ENCODE measurements around the gene ARMC7. TPM values are rescaled to one million over a fixed set of nuclear protein-coding genes. Genes with fewer than 3 reads are reported as not detected.

ARMC7 gene
- total RNA-seq, 1 donor from 2014 or later: 8.0 TPM

DNA sequence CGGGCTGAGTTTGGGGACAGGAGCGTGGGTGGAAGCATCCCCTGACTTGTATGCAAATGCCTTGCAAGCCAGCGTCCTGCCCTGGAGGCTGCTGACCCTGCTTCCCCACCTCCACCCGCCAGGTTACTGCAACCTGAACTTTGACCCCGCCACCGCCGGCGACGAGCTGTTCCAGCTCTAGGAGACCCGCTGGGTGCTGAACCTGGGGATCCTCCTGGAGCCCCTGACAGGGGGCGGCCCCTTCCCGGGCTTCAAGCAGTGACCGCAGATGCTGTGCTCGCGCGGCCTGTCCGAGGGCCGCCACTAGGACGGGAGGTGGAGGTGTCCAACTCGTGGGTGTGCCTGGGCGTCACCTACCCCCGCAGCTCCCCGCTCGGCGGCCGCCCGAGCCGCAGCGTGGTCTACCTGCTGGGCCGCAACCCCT is 32.7 kb upstream of the ARMC7 start:
- intact Hi-C loops (cut with DNase I): no loop called here
- no peak for DNase-seq (ENCODE audit: low spot score)

- peak; percentile 92 for DNase-seq (ENCODE audit: low spot score)
- intact Hi-C loops (cut with DNase I): no loop called here
Measured at GRCh38 chr17:75077496-75078283, 32.1 kb upstream of the ARMC7 start.

DNA sequence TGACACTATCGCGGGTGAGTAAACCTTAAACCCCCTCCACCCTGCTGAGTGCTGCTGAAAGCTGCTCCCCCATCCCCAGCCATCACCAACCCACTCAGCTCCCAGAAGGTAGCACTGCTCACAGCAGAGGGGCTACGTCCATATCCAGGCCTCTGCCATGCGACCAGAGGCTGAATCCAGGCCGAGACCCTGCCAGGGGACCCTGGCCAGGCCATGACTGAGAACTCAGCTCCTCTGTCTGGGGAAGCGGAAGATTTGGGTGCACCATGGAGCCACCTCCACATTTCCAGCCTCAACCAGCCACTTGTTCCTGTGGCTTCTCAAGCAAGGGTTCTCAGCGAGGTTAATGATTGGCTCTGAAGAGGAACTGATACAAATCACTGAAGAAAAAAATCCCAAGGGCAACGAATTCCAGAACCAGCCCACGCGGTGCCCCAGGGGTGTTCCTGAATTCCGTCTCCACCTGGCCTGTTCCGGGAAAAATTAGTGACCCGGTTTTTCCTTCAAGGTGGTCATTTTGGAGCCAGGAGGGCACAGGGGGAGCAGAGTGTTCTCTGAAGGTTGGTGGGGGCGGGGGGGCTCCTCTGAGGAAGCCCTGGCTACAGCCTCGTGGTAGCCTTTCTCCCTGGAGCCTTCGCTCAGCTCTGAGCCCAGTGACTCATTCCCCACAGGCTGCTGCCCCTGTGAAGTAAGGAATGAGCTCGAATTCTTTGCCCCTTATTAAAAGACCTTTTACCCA is 31.3 kb upstream of the ARMC7 start:
- no peak for DNase-seq (ENCODE audit: low spot score)

GRCh38 chr17:75079023-75079373 is 30.8 kb upstream of the ARMC7 start:
- intact Hi-C loops (cut with DNase I): no loop called here
- DNase-seq (ENCODE audit: low spot score): no peak

More for the DNA sequence above, 31.3 kb upstream of the ARMC7 start:
- intact Hi-C loops (cut with DNase I): no loop called here

- no peak for DNase-seq (ENCODE audit: low spot score)
- intact Hi-C loops (cut with DNase I): no loop called here
Measured at GRCh38 chr17:75081611-75082540, 27.9 kb upstream of the ARMC7 start.

DNA sequence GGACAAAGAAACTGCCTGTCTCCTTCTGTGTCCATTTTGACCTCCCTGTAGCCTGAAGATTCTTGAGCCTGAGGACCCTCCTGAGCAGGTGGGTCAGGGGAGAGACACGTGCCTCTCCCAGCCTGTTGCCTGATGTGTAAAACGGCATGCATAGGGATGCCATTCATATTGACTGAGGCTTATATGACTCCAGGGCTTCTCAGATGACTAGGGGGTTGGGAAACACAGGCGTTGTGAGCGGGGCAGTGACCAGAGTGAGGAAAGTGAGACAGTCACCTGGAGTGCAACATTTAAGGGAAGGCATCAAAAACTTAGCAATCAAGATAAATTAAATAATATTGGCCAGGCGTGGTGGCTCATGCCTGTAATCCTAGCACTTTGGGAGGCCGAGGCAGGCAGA is 27.1 kb upstream of the ARMC7 start:
- intact Hi-C loops (cut with DNase I): no loop called here
- no peak for DNase-seq (ENCODE audit: low spot score)

DNA sequence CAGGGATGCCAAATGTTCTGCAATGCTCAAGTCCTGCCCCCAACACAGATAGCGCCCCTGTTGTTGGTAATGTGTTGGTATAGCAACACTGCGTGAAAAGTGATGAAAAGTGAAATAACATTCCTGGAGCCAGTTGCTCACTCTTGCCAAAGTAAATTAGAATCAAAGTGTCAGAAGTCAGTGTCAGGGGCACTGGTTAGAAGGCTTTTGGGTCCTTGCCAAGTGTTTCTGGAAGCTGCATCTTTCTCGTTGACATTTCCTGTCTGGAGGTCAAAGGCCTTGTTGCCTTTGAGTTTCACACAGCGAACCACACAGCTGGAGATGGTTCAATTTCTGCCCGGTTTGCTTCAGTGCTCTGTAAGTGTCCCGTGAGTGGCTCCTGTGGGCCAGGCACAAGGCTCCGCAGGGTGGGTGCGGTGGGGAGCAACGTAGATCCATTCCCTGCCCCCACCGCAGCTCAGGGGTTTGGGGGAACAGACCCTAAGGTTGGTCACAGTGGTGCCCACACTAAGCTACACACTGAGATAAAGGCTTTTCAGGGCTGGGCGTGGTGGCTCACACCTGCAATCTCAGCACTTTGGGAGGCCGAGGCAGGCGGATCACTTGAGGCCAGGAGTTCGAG is 25.6 kb upstream of the ARMC7 start:
- DNase-seq (ENCODE audit: low spot score): no peak
- intact Hi-C loops (cut with DNase I): no loop called here

DNA sequence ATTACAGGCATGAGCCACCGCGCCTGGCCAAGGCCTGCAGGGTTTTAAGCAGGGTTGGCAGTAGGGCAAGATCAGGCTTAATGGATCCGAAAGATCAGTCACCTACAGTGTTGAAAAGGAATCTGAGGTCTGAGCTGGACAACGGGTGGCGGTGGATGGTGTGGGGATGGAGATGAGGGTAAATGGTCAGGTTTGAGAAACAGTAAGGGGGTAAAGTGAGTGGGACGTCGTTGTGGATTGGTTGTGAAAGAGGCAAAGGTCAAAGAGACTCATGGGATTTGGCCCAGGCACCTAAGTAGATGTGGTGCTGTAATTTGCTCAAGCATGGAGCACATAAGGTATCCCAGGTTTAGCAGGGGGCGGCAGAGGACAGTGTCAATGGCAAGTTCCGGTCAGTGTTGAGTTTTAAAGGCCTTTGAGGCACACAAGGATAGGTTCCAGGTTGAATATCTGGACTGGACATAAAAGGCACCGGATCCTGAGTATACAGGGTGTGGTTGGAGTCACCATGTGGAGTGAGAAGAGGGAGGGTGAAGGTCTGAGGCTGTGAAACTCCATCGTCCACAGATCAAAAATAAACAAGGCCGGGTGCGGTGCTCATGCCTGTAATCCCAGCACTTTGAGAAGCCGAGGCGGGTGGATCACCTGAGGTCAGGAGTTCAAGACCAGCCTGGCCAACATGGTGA is 23.1 kb upstream of the ARMC7 start:
- intact Hi-C loops (cut with DNase I): no loop called here
- DNase-seq (ENCODE audit: low spot score): no peak

GRCh38 chr17:75087182-75087557 is 22.6 kb upstream of the ARMC7 start:
- intact Hi-C loops (cut with DNase I): no loop called here
- DNase-seq (ENCODE audit: low spot score): no peak

DNA sequence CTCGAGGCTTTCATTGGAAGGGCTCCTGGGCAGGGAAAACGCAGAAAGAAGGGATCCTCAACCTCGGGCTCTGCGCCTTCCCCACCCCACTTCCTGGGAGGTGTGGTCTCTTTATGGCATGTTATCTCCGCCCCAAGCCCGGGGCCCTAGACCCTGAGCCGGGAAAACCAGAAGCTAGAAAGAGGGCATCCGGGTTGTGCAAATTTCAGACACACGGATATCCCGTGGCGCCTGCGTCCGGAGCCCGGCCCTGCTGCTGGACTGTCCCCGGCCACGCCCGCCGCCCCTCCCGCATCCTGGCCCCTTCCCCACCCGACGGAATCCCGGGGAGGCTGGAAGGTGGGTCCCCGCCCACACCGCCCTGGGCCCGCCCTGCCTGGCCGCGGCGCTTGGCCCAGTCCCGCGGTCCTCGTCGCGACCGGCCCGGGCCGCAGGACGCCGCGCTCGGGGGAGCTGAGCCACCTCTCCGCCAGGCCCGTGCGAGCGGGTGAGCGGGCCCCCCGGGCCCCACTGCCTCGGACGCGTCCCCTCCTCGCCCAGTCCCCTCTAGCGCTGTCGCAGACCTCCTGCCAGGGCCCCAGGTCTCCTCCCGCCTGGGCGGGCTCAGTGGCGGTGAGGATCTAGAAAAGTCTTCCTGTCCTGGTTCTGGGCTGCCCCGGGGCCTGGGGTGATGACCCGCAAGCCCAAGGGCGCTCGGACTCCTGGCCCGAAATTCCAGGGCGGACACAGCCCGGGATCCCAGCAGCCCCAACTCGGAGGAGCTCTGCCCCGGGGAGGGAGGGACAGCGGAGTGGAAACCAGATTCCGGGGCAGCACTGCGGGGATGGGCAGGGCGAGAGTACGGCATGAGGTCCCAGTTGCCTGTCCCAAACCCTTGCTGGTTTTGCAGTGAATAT is 22.0 kb upstream of the ARMC7 start, which contains the start of gene SLC16A5:
TSS of gene SLC16A5 (plus strand) at position 397 of the 896 bp plus-strand sequence. CDS start 5,683 bp downstream, outside the sequence.
- peak; percentile 96 for DNase-seq (ENCODE audit: low spot score)

GRCh38 chr17:75088465-75089417 is 21.0 kb upstream of the ARMC7 start:
- peak; percentile 82 for DNase-seq (ENCODE audit: low spot score)
- intact Hi-C loops (cut with DNase I): no loop called here

More for the DNA sequence above, 22.0 kb upstream of the ARMC7 start, which contains the start of gene SLC16A5:
- intact Hi-C loops (cut with DNase I): no loop called here

DNA sequence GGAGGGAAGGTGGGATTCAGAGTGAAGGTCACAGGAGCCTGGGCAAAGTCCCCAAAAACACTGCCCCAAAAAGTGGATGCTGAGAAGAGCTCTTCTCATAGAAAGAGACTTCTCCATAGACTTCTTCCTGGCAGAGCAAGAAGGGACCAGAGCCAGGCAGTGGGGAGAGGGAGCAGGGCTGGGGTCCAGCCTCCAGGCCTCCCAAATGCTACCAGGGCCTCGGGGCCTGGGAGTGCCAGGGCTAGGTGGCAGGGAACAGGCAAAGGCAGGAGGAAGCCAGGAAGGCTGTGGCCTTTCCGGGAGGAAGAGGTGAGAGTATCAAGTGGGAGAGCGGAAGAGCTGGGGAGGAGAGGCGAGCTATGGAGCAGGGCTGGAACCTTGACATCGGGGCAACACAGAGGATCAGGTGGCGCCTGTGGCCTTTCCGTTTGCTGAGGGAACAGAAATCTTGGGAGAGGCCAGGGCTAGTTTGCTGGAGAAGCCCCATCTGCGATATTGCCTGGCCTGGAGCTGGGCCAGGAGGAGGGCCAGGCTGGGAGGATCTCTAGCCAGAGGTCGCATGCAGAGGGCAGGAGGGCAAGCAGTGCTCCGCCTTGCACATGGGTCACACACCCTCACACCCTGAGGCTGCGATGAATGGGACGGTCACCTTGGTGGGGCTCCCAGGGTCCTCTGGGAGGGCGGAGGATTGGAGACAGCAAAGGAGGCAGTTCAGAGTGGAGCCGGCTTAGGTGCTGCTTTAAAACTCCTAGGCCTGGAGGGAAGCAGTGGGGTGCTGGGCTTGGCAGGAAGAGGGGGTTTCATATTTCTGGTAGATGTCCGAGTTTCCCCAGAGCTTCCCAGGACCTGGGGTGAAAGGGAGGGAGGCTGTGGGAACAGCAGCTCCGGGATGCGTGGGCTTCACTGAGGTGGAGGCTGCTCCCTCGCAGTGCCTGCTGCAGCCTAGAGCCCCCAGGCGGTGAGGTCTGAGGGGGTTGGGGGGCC is 18.6 kb upstream of the ARMC7 start:
- intact Hi-C loops (cut with DNase I): no loop called here
- no peak for DNase-seq (ENCODE audit: low spot score)

DNA sequence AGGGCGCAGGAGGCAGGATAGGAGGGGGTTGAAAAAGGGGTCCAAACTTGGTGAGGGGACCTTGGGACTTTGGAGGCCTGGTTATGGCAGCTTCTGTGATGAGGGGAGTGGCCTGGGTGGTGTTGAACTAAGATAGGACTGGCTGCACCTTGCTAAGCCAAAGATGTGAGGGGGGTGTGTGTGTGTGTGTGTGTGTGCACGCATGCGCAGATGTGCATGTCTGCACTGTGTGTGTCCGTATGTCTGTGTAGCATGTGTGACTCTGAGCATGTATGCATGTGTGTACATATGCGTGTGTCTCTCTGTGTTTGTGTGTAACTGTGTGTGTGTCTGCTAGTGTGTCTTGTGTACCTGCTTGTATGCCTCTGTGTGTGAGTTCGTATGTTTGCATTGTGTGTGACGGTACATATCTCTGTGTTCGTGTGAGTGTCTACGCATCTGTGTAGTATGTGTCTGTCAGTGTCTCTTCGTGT is 17.9 kb upstream of the ARMC7 start:
- intact Hi-C loops (cut with DNase I): no loop called here
- no peak for DNase-seq (ENCODE audit: low spot score)

GRCh38 chr17:75093548-75094158 is 16.1 kb upstream of the ARMC7 start:
- no peak for DNase-seq (ENCODE audit: low spot score)
- intact Hi-C loops (cut with DNase I): no loop called here

DNA sequence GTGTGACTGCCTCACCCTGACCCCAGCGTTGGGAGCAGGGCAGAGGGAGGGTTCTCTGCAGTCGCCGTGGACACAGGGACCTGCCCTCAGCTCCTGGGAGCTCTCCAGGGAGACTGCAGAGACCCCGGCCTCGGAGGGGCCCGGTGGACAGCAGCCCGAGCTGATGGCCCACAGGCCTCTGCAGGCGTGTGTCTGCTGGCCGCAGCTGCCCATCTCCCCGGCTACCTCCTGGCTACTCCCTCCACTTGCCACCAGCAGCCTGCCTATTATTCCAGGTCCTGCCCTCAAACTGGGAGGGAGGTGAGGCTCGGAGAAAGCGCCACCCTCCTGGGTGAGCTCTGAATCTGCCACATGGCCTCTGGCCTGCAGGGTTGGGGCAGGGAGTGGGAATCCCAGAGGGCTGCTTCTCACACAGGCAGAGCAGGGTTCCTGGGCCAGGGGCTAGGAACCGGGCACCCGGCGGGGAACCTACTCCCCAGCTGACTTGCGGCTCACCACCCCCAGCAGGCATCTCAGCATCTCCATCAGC is 14.8 kb upstream of the ARMC7 start:
- intact Hi-C loops (cut with DNase I): no loop called here
- no peak for DNase-seq (ENCODE audit: low spot score)

Data from cardiac septum (tissue), 1 donor.